ENCODE measurements around the gene FBXW4. TPM values are rescaled to one million over a fixed set of nuclear protein-coding genes. Genes with fewer than 3 reads are reported as not detected.

The FBXW4 gene
- total RNA-seq, 1 donor from 2014 or later, result 81.1 TPM

DNA sequence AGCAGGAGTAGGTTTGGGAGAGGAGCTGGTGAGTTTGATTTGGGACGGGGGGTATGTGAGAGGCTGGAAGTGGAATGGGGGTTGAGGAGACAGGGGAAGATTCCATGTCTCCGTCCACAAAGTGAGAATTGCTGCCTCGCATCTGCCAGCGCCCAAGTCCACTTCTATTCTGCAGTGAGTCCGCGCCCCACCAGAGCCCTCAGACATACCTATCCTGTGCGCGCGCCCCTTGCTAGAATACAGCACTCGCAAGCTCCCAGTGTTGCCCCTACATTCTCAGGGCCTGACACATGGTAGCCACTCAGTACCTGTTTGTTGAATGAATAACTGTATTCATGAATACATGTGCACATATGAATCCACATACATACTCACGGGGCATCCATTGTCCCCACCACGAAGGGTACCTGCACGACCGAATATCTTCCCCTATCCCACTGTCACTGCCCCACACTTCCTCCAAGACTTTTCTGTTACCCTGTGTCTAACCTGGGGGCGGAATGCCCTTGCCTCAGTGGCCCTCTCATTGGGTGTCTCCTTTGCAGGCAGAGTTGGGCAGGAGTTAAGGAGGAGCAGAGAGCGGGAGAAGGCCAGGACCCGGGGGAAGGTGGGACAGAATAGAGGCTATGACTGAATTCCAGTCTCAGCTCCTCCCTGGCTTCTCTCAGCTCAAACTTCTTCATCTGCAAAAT lies 126.8 kb downstream of the FBXW4 start:
- DNase-seq (ENCODE audit: low spot score), result no peak

GRCh38 chr10:101567165-101568006 lies 127.6 kb downstream of the FBXW4 start:
- no peak for DNase-seq (ENCODE audit: low spot score)

GRCh38 chr10:101566333-101567164 lies 128.4 kb downstream of the FBXW4 start:
- peak; percentile 12 for DNase-seq (ENCODE audit: low spot score)

DNA sequence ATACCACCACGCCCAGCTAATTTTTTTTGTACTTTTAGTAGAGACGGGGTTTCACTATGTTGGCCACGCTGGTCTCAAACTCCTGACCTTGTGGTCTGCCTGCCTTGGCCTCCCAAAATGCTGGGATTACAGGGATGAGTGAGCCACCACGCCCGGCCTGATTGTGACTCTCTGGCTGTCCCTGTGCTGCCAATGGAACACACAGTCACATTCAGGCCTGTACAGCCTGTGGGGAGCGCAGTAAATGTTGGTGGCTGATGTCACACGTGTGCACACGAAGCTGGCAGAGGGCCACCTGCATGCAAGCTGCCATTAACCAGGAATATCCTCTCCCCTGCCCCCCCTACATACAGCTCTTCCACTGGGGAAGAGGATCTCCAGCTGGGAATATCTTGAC lies 129.0 kb downstream of the FBXW4 start:
- DNase-seq (ENCODE audit: low spot score), result no peak

DNA sequence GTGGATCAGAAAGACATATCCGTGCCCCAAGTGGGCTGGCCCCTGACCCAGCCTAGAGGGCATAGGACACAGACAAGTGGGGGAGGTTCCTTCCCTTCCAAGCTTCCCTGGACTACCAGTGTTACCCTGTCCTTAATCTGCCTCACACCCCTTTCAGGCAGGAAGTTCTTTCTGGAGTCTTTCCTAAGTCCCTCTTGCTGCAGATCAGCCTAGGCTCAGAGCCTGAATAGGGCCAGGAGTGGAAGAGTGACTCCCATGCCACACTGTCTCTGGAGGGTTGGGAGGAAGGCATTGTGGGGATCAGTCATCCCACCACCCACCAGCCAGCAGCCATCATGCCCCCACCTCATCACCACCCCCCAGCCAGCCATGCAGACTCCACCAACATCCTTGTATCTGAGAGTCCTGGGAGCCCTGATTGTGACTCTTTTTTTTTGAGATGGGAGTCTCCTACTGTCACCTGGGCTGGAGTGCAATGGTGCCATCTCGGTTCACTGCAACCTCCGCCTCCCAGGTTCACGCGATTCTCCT lies 129.5 kb downstream of the FBXW4 start:
- no peak for DNase-seq (ENCODE audit: low spot score)

DNA sequence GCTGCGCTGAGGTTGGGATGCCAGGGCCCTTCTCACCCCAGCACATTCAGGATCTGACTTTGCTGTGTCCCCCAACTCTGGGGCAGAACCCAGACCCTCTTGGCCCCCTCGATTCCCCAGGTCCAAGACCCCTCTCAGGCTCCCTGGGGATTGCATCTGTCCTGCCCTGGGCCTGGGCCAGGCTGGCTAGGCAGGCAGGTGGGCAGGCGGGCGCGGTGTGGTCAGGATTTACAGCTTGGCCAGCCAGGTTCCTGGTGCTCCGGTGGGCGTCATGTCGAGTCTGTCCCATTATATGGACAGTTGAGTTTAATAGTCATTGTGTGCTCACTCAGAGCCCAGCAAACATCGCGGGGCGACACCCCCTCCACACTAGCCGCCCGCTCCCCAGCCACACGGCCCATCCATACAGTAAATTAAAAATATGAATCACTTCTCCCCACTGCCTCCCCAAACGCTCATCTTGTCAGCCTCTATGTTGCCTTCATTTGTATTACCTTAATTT lies 130.4 kb downstream of the FBXW4 start:
- no peak for DNase-seq (ENCODE audit: low spot score)

- no peak for DNase-seq (ENCODE audit: low spot score)
Observed at GRCh38 chr10:101563497-101564040, 131.4 kb downstream of the FBXW4 start.

DNA sequence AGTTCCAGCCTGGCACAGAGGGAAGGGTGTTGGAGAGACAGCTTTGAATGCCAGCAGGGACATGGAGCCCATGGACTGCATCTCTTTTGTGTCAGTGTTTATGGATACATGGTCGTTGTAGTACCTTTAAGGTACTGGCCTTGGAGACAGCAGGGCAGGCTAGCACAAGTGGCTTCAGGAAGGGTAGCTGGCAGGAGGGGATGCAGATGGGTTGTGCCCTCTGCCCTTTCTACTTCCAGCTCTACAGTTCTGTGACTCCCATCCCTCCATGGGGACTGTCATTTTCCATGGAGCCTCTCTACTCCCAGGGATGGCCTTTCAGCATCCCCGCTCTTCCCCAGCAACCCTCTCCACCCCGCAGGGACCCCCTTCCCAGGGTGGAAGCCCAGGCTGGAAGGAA lies 132.0 kb downstream of the FBXW4 start:
- DNase-seq (ENCODE audit: low spot score), result no peak

GRCh38 chr10:101562231-101562630 lies 132.7 kb downstream of the FBXW4 start:
- no peak for DNase-seq (ENCODE audit: low spot score)

DNA sequence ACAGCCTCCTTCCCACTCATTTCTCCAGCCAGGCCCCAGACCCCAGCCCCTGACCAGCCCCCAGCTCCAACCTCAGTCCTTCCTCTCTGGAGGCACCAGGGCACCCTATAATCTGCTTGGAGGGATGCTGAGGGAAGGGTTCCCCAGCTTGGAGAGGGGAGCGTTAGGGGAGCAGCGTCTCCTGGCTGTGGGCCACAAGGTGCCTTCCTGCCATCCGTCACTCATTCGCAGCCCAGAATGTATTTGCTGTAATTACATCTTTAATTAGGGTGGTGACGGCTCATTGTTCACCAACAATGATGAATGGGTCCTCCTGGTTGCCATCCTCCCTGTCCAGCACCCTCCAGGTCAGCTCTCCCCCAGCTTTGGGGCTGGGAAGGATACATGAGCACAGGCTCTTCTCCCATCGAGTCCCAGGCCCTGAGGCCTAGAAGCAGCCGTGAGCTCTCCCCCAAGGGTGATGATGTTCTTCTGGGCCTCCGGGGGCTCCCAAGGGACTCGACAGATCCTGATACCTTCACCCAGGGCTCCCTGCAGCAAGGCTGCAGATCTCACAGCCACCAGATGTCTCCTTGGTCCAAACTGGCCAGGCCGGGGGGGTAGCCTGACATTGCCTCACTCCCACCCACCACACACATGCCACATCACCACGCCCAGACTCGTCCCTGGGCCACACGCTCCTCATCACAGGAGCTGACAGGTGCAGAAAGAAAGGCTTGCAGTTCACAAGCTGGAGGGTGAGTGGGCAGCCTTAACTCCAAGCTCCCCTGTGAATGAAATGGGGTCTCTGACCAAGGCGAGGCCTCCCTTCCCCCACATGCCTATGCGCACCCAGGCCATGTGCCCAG lies 133.7 kb downstream of the FBXW4 start:
- DNase-seq (ENCODE audit: low spot score), result no peak

Other genes starting within 250 kb of the FBXW4 start
- 6.5 TPM for gene POLL, start 106.9 kb downstream of the FBXW4 start, total RNA-seq (ENCODE audit: insufficient read depth, low replicate concordance)
- gene DPCD, start 106.8 kb downstream of the FBXW4 start, total RNA-seq (ENCODE audit: insufficient read depth, low replicate concordance), result 16.1 TPM
- 3.4 TPM for gene FGF8, start 80.9 kb upstream of the FBXW4 start, total RNA-seq (ENCODE audit: insufficient read depth, low replicate concordance)
- gene NPM3, start 88.3 kb upstream of the FBXW4 start, total RNA-seq (ENCODE audit: insufficient read depth, low replicate concordance), result 38.0 TPM
- 186 TPM for gene OGA, start 123.3 kb upstream of the FBXW4 start, total RNA-seq (ENCODE audit: insufficient read depth, low replicate concordance)
- gene KCNIP2, start 148.6 kb upstream of the FBXW4 start, total RNA-seq (ENCODE audit: insufficient read depth, low replicate concordance), result not detected